ENCODE measurements around the gene ZIC1. TPM values are rescaled to one million over a fixed set of nuclear protein-coding genes. Genes with fewer than 3 reads are reported as not detected.

The ZIC1 gene
- total and polyA plus RNA-seq, 9 of the 15 experiments (the other 6 are each of a cell fraction or from before 2014, with no cell fraction given): 0.21 to 0.42 TPM; not detected in 7

DNA sequence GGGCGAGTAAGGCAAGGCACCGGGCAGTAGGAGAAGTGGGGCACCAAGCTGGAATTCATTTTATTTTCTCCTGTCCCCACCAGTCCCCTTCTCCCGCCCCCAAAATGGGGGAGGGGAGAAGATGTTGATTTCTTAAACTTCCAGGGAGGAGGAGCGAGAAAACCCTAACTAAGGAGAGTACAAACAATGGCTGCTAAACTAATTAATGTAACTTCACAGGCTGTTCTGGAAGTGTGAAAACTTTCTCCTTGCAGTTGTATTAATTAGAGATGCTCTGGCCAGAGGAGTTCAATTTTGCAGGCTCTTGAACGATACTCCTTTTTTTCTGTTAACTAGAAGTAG, 14.3 kb upstream of the ZIC1 start:
- no peak overlapping the region for H3K9ac ChIP-seq (ENCODE audit: insufficient read depth in 1 of 2, low read depth in 2 of 2, low read length in 2 of 2)
- no peak overlapping the region for H3K4me3 ChIP-seq
- H3K79me2 ChIP-seq (ENCODE audit: control insufficient read depth, insufficient read depth, low read length): no peaks in the 10 kb centered on the region
- H3K9me1 ChIP-seq (ENCODE audit: control insufficient read depth, insufficient read depth, low read length): no peaks in the 10 kb centered on the region
- TF ChIP-seq PRPF4 (IDR thresholded peaks at IDR 0.05; ENCODE audit: insufficient read depth, low read depth, low read length, poor library complexity, severe bottlenecking): no peak
- no peak for TF ChIP-seq ZNF57 (CRISPR knock-in tag; IDR thresholded peaks at IDR 0.05)
- TF ChIP-seq ZNF830 (CRISPR knock-in tag; IDR thresholded peaks at IDR 0.05): no peak
- TF ChIP-seq, protein P1, sequence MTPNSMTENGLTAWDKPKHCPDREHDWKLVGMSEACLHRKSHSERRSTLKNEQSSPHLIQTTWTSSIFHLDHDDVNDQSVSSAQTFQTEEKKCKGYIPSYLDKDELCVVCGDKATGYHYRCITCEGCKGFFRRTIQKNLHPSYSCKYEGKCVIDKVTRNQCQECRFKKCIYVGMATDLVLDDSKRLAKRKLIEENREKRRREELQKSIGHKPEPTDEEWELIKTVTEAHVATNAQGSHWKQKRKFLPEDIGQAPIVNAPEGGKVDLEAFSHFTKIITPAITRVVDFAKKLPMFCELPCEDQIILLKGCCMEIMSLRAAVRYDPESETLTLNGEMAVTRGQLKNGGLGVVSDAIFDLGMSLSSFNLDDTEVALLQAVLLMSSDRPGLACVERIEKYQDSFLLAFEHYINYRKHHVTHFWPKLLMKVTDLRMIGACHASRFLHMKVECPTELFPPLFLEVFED (CRISPR knock-in tag; conservative IDR thresholded peaks at IDR 0.05): no peak
- no peak for TF ChIP-seq SRSF7 (optimal IDR thresholded peaks at IDR 0.05; ENCODE audit: low read depth, low read length)
- TF ChIP-seq, protein P2, sequence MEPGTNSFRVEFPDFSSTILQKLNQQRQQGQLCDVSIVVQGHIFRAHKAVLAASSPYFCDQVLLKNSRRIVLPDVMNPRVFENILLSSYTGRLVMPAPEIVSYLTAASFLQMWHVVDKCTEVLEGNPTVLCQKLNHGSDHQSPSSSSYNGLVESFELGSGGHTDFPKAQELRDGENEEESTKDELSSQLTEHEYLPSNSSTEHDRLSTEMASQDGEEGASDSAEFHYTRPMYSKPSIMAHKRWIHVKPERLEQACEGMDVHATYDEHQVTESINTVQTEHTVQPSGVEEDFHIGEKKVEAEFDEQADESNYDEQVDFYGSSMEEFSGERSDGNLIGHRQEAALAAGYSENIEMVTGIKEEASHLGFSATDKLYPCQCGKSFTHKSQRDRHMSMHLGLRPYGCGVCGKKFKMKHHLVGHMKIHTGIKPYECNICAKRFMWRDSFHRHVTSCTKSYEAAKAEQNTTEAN (CRISPR knock-in tag; IDR thresholded peaks at IDR 0.05): no peak
- no peak for TF ChIP-seq NR2C2 (CRISPR knock-in tag; IDR thresholded peaks at IDR 0.05)
- no peak for TF ChIP-seq NR2C2 (tag; IDR thresholded peaks at IDR 0.05)
- no peak for TF ChIP-seq SETDB1 (IDR thresholded peaks at IDR 0.05; ENCODE audit: low read length)
- no peak for TF ChIP-seq ZC3H8 (IDR thresholded peaks at IDR 0.05)
- no peak for TF ChIP-seq GTF2A2 (tag; IDR thresholded peaks at IDR 0.05)
- TF ChIP-seq BRD4 (IDR thresholded peaks at IDR 0.05): no peak
- no peak for TF ChIP-seq ETS2 (tag; IDR thresholded peaks at IDR 0.05; ENCODE audit: borderline replicate concordance, poor library complexity, severe bottlenecking)
- TF ChIP-seq TCF3 (CRISPR knock-in tag; IDR thresholded peaks at IDR 0.05): no peak
- TF ChIP-seq MYNN (IDR thresholded peaks at IDR 0.05): no peak
- TF ChIP-seq MYNN (CRISPR knock-in tag; IDR thresholded peaks at IDR 0.05): no peak
- TF ChIP-seq ZNF507 (tag; conservative IDR thresholded peaks at IDR 0.05): no peak
- TF ChIP-seq, protein P3, sequence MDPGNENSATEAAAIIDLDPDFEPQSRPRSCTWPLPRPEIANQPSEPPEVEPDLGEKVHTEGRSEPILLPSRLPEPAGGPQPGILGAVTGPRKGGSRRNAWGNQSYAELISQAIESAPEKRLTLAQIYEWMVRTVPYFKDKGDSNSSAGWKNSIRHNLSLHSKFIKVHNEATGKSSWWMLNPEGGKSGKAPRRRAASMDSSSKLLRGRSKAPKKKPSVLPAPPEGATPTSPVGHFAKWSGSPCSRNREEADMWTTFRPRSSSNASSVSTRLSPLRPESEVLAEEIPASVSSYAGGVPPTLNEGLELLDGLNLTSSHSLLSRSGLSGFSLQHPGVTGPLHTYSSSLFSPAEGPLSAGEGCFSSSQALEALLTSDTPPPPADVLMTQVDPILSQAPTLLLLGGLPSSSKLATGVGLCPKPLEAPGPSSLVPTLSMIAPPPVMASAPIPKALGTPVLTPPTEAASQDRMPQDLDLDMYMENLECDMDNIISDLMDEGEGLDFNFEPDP (CRISPR knock-in tag; IDR thresholded peaks at IDR 0.05): no peak
- TF ChIP-seq ZKSCAN3 (CRISPR knock-in tag; IDR thresholded peaks at IDR 0.05): no peak
- no peaks in the 10 kb centered on the region for H3K36me3 ChIP-seq (ENCODE audit: control insufficient read depth, insufficient read depth, low read length)
- WGBS (ENCODE audit: insufficient coverage, low coverage, missing lambda C conversion rate): 2% methylated on average over 4 of the region's 5 CpGs
- BruUV-seq (replicated peaks): no TSS peak
- intact Hi-C loops (cut with micrococcal nuclease): no loop called here
- no peak overlapping the region for H3K4me2 ChIP-seq (ENCODE audit: insufficient read depth, low read length)
- POLR2A ChIA-PET: no interaction called here
- H4K20me1 ChIP-seq (replicated peaks; ENCODE audit: control insufficient read depth, insufficient read depth, low read length): no peaks in the 10 kb centered on the region
- CTCF ChIA-PET (ENCODE audit: low intra/inter-chr PET ratio): no interaction called here
- DNase-seq (ENCODE audit: extremely low read depth in 1 of 4, low spot score in 3 of 4) (no peak), FAIRE-seq (no peak), ATAC-seq (no peak)
- in situ Hi-C loops (cut with MboI): loop anchor here (25.0 kb wide), 1 partner anchor 1542 kb away; no protein-coding TSS in a partner anchor
- no peaks in the 10 kb centered on the region for H3K9me3 ChIP-seq (replicated peaks; ENCODE audit: control insufficient read depth, insufficient read depth, low read depth, low read length)
- H3K27ac ChIP-seq (ENCODE audit: extremely low read depth, low read depth, low read length): no peak overlapping the region
- peaks cover 7 to 61% of the 10 kb centered on the region in 2 experiments; a peak in 4 of 5 replicates for H3K27me3 ChIP-seq (ENCODE audit: control insufficient read depth in 2 of 2, insufficient read depth in 2 of 2, low read length in 2 of 2)
- H2AFZ ChIP-seq (ENCODE audit: low read depth, low read length): no peak overlapping the region
- H3K4me1 ChIP-seq (replicated peaks in 1 of 2; ENCODE audit: control insufficient read depth in 2 of 2, insufficient read depth in 2 of 2, low read length in 2 of 2): peaks cover 0 to 25% of the 10 kb centered on the region in 2 experiments; a peak in 2 of 5 replicates
